Glomerular visceral epithelial cell (primary cell): ENCODE measurements around the gene KIF16B.
"Not testable (repeated sequence)": the region's sequence is repeated elsewhere in the genome, so short reads cannot be mapped to it uniquely, and the experiment has no call there.

Experiments
- DNase-seq: peaks from one replicate; pipeline ENCODE4 v3.0.0-alpha.2; 2016; ENCODE audit errors: extremely low spot score

The KIF16B gene

DNA sequence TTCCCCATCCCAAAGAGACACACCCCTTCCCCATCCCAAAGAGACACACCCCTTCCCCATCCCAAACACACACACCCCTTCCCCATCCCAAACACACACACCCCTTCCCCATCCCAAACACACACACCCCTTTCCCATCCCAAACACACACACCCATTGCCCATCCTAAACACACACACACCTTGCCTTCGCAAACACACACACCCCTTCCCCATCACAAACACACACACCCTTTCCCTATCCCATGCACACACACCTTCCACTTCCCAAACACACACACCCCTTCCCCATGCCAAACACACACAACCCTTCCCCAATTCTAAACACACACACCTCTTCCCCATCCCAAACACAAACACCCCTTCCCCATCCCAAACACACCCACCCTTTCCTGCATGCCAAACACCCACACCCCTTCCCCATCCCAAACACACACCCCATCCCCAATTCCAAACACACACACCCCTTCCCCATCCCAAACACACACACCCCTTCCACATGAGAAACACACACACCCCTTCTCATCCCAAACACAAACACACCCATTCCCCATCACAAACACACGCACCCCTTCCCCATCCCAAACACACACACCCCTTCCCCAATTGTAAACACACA, 315.3 kb downstream of the KIF16B start:
- no peak for DNase-seq

DNA sequence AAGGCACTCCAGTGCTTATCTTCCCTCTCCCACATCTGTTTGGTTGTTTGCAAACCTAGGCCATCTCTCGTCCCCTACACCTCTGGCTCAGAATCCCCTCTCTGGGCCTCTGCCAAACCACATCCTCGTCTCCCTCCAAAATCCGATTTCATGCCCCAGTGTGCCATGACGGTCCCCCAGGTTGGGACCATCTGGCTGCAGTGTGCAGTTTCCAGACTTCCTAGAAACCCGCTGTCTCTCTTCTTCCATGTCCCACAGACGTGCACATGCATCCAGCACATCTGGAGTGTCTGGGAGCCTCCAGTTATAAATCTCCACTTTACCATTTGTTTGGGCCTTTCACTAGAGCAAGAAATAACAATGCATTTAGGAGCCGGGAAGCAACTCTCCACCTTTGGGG, 316.2 kb downstream of the KIF16B start:
- no peak for DNase-seq

DNA sequence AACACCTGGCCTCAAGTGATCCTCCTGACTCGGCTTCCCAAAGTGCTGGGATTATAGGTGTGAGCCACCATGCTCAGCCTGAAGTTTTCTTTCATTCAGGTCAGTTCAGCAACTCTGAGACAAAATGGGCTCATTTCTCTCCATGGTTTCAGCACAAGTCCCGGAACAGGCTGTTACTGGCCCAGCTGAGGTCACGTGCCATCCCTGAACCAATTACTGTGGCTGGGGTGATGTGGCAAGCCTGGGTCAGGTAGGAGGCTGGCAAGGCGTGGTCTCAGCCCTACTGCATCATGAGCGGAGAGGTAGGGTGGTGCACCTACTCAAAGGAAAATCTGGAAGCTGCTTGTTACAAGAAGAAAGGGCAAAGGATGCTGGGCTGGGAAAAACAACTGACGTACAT, 326.4 kb downstream of the KIF16B start:
- no peak for DNase-seq

DNA sequence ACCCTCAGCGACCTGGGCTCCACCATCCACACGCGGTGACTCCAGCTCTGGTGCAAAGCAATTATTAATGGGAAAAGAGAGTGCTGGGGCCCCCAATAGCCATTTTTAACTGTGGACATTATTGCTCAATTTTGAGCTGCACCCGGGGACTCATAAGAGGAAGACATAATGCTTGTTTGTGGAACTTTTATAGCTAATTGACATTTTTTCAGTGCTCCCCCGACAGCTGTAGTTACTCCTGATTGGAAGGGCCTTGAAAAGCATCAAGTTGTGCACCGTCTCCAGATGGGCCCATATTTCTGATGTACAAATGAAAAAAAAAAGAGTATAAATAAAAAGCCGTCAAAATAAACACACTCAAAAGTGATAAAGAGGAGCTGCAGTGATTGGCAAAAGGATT, 327.0 kb downstream of the KIF16B start:
- DNase-seq = no peak

DNA sequence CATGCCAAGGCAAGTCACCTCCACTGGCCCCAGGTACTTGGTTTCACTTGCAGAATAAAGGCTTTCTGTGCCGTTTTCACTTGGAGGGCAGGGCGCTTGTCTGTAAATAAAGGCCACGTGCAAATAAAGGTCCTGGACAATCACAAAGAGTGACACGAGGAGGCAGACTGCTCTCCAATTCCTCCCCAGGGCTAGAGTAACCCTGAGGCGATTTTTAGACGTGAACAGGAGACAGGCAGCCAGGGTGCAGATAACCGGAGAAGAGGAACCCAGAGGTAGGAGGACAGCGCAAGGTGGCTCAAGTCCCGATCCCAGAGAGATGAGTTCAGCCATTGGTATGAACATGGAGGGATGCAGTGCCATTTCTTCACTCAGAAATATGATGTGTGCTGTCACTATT, 327.4 kb downstream of the KIF16B start:
- DNase-seq = no peak

DNA sequence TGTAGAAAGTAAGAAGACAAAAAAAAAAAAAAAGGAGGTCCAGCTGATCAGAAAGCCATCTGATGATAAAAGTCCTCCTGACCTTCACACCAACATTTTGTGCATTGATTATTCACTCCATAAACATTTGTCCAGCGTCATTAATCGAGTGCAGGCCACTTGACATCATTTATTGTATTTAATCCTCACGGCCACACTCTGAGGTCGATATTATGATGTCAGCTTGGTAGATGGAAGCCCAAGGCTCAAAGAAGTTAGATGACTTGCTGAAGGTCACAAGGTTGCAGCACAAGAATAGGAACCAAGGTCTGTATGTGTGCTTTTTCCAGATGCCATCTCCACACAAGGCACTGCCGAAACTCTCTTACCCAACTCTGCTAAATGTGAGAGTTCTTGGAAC, 328.4 kb downstream of the KIF16B start:
- no peak for DNase-seq

DNA sequence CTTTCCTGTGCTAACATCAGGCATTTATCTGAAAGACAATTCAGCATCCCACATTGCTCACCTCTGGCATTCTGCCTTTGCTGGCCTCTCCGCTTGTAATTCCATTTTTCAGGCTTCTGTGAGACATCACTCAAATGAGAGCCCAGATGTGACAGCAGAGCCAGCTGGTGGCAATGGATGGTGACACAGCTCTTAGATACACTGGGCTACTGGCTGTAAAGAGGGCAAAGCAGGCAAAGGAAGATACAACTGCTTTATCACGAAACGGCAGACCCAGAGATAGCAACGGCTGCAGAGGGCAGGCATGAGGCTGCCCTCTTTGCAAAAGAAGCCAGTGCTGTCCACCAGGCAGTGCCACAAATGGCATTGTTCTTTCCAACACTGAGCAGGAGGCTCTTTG, 329.8 kb downstream of the KIF16B start:
- no peak for DNase-seq

DNA sequence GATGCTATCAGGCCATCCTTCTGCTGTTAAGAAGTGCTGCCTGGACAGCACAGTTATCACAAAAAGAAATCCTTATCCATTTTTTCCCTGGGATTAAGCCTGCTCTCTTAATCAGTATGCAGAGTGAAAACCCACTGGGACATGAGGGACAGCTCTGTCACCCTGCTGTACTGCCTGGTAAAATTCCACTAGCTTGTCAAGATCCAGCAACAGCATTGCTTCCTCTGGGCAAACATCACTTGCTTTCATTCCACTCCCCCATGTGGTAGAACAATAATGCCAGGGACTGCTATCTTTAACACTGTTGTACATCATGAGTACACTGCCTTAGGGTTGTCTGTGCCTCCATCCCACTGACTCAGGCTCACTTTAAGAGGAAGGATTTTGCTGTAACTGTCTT, 331.3 kb downstream of the KIF16B start:
- DNase-seq = no peak

DNA sequence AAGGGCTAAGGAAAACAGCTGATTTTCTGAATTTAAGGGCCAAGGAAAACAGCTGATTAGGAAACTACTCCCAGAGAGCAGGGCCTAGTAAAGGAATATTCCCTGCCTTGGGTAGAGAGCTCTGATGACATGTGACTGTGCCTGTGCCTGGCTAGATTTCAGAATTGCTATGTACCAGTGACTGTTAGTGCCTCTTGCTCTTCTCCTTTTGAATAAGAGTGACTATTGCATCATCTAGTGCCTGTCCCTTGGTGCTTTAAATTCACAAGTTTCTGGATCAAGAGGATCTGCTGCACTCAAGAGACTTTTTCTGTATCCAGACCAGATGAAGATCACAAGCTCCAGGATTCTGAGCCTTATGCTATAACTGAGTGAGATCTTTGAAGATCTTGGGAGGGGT, 332.9 kb downstream of the KIF16B start:
- DNase-seq = no peak

DNA sequence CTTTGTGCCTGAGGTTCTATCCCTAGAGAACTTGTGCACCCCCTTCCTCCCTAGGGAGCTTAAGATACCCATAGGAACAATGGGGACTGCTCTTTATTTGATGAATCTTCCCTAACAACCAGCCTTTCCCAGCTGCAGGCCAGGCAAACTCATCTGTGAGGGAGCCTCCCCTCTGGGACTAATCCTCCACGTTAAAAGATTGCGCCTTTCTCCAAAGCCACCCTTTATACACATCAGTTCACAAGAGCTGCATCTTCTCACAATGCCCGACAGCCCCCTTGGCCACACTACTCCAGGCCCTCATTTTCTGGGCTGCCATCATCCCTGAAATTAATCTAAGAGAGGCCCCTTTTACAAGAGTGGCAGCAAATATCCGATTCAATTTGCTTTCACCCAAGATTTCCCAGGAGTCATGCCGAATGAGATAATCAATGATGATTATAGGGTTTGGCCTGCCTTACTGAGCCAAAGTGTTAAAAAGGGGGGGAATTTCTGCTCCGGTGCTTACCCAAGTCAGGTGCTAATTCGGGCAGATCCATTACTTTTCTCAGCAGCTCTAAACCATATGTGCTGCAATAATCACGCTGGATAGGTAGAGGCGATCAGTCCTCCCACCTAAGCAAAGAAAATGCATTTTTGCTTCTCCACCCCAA, 336.5 kb downstream of the KIF16B start:
- DNase-seq = no peak

DNA sequence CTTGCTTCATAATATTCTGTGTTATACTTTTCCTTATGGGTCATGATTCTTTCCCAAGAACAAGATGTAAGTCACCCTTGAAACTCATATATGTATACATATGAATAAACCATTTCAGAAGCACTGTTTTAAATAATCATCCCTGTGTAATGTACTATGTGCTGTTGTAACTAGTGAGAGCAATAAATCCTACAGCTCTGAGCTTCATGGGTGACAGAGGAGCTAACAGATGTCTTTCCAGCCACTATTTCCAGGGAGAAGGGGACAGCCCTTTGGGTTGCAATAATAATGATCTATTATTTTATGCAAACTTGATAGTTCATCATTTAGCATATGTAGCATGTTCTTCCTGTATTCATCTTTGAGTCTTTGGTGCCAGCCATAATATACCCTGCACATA, 342.8 kb downstream of the KIF16B start:
- no peak for DNase-seq

DNA sequence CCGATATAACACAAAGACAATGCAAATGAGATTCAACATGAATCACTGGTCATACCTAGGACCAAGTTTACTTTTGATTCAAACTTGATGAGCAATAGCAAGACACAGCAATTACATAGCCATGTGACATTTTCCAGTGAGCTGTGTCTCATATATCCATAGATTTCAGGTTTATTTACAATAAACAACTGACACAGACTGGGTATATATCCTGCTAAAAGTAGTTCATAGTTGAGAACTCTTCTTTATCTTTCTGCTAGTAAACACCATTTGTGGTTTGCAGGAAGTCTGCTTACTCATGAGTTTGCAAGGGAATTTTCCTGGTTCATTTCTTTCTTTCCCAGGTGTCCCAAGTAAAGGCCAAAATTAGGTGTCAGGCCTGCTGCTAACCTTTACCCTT, 343.4 kb downstream of the KIF16B start:
- DNase-seq = no peak

DNA sequence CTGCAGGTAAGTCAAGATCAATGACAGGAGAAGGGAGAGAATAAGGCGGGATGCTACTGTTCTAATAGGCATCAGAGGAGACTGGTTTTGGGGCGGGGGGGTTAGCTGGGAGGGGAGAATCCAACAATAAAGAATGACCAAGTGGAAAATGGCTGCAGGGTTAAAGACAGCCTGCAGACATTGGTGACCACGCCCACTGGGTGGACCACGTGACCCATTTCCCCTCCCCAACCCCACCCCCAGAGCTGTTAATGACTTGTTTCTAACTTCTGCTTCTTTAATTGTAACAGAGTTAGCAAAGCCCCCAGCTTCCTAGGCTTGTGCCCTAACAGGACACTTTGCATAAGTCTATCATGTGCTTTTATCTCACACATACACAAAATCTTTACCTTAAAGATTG, 344.5 kb downstream of the KIF16B start:
- DNase-seq = no peak

DNA sequence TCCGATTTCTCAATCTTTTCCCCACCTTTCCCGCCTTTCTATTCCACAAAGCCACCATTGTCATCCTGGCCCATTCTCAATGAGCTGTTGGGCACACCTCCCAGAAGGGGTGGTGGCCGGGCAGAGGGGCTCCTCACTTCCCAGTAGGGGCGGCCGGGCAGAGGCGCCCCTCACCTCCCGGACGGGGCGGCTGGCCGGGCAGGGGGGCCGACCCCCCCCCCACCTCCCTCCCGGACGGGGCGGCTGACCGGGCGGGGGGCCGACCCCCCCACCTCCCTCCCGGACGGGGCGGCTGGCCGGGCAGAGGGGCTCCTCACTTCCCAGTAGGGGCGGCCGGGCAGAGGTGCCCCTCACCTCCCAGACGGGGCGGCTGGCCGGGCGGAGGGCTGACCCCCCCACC, 346.3 kb downstream of the KIF16B start:
- DNase-seq = not testable (repeated sequence)

DNA sequence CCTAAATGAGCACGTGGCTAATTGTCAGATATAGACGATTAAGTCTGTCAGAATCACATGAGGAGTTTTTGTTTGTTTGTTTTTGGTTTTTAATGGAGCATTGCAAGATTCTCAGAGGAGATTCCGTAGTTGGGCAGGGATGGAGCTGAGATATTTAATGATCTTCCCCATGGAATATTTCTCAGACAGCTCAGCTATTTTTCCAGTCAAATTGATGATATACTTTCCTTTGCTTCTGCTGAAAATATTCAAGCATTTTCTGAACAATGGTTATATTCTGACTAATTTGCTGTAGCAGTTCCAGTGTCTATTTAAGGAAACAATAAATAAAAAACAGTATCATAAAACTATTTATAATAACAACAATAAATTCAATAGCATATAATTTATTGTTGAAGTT, 348.4 kb downstream of the KIF16B start:
- DNase-seq = no peak

DNA sequence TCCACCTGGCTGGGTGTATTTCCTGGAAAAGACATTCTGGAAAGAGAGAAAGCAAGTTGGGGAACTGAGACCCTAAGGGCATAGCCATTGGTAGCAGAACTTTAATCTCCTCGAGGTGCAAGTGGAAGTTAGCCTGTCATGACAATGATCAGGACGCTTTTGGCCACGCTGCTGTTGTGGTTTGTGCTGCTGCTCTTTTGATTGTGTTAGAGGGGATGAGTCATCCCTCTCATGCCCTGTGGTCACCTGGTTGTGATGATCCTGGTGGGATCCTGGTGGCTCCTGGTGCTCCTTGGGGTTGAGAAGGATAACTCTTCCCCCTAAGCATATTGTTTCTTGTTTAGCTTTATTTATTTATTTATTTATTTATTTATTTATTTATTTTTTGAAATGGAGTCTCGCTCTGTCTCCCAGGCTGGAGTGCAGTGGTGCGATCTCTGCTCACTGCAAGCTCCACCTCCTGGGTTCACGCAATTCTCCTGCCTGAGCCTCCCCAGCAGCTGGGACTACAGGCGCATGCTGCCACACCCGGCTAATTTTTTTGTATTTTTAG, 350.3 kb downstream of the KIF16B start:
- DNase-seq = peak; percentile 46
